Cardiac fibroblast (primary cell): ENCODE data around the gene SEMA6A.

Experiments used
- DNase-seq, 2 donors: peaks; one replicate each; pipeline versions ENCODE4 v3.0.0 to v3.0.0-alpha.2; 2010; ENCODE audit warnings: low read depth in 2 of 2
- H3K4me3 ChIP-seq, 2 donors: replicated peaks in 1 of 2; 1 replicate in 1 of 2; 2 replicates in 1 of 2; pipeline ENCODE4 v1.5.1; 2011; ENCODE audit warnings: low read depth in 2 of 2, low read length in 2 of 2, mild to moderate bottlenecking in 2 of 2, moderate library complexity in 1 of 2
- CTCF ChIP-seq: IDR thresholded peaks from one replicate; pipeline ENCODE4 v1.5.1; 2011; ENCODE audit warnings: low read depth, mild to moderate bottlenecking, low read length, inconsistent platforms

Gene SEMA6A

GRCh38 chr5:116440457-116441001 lies 134.1 kb downstream of the SEMA6A start:
- DNase-seq = no peak
- no peak for TF ChIP-seq CTCF
- H3K4me3 ChIP-seq = no peak overlapping the region

- DNase-seq = no peak
- no peak for TF ChIP-seq CTCF
- no peak overlapping the region for H3K4me3 ChIP-seq
Measured at GRCh38 chr5:116439905-116440304, 134.7 kb downstream of the SEMA6A start.

GRCh38 chr5:116438979-116439554 lies 135.6 kb downstream of the SEMA6A start:
- no peak for TF ChIP-seq CTCF
- no peak for DNase-seq
- no peak overlapping the region for H3K4me3 ChIP-seq

- no peak for DNase-seq
- no peak for TF ChIP-seq CTCF
- no peak overlapping the region for H3K4me3 ChIP-seq
Measured at GRCh38 chr5:116437922-116438578, 136.6 kb downstream of the SEMA6A start.

GRCh38 chr5:116437351-116437705 lies 137.3 kb downstream of the SEMA6A start:
- no peak for TF ChIP-seq CTCF
- DNase-seq = no peak
- no peak overlapping the region for H3K4me3 ChIP-seq

- TF ChIP-seq CTCF = no peak
- no peak overlapping the region for H3K4me3 ChIP-seq
- DNase-seq = no peak
Measured at GRCh38 chr5:116436674-116437350, 137.8 kb downstream of the SEMA6A start.
